Measurements from ENCODE around the gene CD81.

- no peak for TF ChIP-seq POLR2A (IDR thresholded peaks at IDR 0.05)
- TF ChIP-seq, protein P1, sequence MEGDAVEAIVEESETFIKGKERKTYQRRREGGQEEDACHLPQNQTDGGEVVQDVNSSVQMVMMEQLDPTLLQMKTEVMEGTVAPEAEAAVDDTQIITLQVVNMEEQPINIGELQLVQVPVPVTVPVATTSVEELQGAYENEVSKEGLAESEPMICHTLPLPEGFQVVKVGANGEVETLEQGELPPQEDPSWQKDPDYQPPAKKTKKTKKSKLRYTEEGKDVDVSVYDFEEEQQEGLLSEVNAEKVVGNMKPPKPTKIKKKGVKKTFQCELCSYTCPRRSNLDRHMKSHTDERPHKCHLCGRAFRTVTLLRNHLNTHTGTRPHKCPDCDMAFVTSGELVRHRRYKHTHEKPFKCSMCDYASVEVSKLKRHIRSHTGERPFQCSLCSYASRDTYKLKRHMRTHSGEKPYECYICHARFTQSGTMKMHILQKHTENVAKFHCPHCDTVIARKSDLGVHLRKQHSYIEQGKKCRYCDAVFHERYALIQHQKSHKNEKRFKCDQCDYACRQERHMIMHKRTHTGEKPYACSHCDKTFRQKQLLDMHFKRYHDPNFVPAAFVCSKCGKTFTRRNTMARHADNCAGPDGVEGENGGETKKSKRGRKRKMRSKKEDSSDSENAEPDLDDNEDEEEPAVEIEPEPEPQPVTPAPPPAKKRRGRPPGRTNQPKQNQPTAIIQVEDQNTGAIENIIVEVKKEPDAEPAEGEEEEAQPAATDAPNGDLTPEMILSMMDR (IDR thresholded peaks at IDR 0.05): no peak
- TF ChIP-seq POLR2AphosphoS5 (IDR thresholded peaks at IDR 0.05): no peak
- TF ChIP-seq EP300 (IDR thresholded peaks at IDR 0.05): no peak
Measured at GRCh38 chr11:2378527-2379210, 1.6 kb downstream of the CD81 start.

All from suprapubic skin (tissue), 4 donors.